ENCODE measurements around the gene PTPN5.

PTPN5 gene

GRCh38 chr11:18706330-18707243, 85.0 kb downstream of the PTPN5 start:
- DNase-seq (ENCODE audit: low read depth), result peak; percentile 34
- TF ChIP-seq CTCF (IDR thresholded peaks at IDR 0.05; ENCODE audit: insufficient read depth, low read depth, low read length, missing control alignments), result no peak
- peak overlapping the region; percentile 55 for H3K4me3 ChIP-seq (ENCODE audit: low read length)

DNA sequence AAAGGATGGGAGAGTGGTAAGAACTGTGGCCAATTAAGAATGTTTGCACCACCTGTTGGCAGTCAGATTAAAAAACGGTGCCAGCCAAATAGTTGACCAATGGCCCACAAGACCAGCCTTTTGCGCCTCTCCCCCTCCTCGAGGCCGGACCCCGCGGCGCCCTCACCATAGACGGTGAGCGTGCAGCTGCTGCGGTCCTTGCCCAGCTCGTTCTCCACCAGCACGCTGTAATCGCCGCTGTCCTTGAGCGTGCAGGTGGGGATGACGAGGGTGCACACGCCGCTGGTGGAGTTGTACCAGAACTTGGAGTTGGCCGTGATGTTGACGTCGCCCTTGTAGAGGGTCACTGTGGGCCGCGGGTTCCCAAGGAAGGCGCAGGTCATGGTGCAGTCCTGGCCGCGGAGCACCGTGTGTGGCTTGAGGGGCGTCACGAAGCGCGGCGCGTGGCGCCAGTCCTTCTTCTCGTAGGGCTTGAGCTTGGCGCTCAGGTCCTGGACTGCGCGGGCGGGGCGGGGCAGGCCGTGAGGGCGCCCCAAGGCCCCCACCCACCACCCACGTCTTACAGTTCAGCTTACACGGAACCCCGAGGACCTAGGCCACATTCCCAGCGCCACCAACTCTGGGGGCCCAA, 85.8 kb downstream of the PTPN5 start:
- no peak for TF ChIP-seq CTCF (IDR thresholded peaks at IDR 0.05; ENCODE audit: insufficient read depth, low read depth, low read length, missing control alignments)
- no peak for DNase-seq (ENCODE audit: low read depth)
- peak overlapping the region; percentile 55 for H3K4me3 ChIP-seq (ENCODE audit: low read length)

GRCh38 chr11:18704698-18705097, 86.9 kb downstream of the PTPN5 start:
- no peak for DNase-seq (ENCODE audit: low read depth)
- no peak overlapping the region for H3K4me3 ChIP-seq (ENCODE audit: low read length)
- no peak for TF ChIP-seq CTCF (IDR thresholded peaks at IDR 0.05; ENCODE audit: insufficient read depth, low read depth, low read length, missing control alignments)

- TF ChIP-seq CTCF (IDR thresholded peaks at IDR 0.05; ENCODE audit: insufficient read depth, low read depth, low read length, missing control alignments), result no peak
- DNase-seq (ENCODE audit: low read depth), result no peak
- H3K4me3 ChIP-seq (ENCODE audit: low read length), result no peak overlapping the region
Measured at GRCh38 chr11:18704045-18704645, 87.5 kb downstream of the PTPN5 start.

DNA sequence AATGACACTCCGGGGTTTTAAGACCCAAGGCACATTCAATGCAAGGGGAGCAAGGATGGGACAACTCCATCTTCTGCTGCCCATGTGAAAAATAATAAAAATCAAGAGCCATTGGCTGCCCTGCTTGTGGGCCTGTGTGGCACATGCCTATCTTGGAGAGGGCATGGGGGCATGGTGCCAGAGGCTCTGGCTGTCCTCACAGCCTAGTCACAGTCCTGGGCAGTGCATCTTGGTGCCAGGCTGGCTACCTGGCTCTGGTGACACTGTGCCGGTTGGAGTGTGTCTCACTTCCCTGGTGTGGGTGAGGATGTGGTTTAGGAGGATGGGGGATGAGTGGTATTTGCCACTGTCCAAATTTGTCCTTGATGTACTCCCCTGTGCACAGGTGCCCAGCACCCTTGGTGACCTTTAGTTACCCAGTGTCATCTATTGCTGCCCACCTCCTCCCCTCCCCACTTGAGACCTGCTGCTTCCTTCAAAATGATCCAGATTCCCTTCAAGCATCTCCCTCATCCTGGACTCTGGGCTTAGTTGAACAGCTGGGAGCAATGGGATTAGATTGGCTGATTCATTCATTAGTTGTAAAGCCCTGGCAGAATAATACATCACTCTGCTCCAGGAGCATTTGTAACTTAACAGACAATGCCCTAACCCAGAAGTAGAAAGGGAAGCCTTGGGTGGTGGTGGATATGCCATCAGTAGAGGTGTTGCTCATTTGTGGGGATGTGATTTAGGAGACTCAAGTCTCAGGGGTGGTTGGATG, 88.4 kb downstream of the PTPN5 start:
- TF ChIP-seq CTCF (IDR thresholded peaks at IDR 0.05; ENCODE audit: insufficient read depth, low read depth, low read length, missing control alignments), result no peak
- no peak overlapping the region for H3K4me3 ChIP-seq (ENCODE audit: low read length)
- no peak for DNase-seq (ENCODE audit: low read depth)

GRCh38 chr11:18701614-18702216, 89.9 kb downstream of the PTPN5 start:
- no peak for DNase-seq (ENCODE audit: low read depth)
- no peak overlapping the region for H3K4me3 ChIP-seq (ENCODE audit: low read length)
- TF ChIP-seq CTCF (IDR thresholded peaks at IDR 0.05; ENCODE audit: insufficient read depth, low read depth, low read length, missing control alignments), result no peak

All from epithelial cell of esophagus (primary cell).